WTC11 (cell line): ENCODE measurements around the gene TAF4.

Experiments
- CTCF ChIP-seq: fragments of 200-600 bp; IDR thresholded peaks from 2 replicates; pipeline ENCODE4 v1.8.0; 2022; ENCODE audit warnings: antibody characterized with exemption
- ETV6 ChIP-seq: sonication (generic); formaldehyde crosslinking; IDR thresholded peaks from 2 replicates; pipeline ENCODE4 v1.8.1; 2022; ENCODE audit warnings: mild to moderate bottlenecking, missing genetic modification reagents
- HMGXB4 ChIP-seq: sonication (generic); formaldehyde crosslinking; IDR thresholded peaks from 2 replicates; pipeline ENCODE4 v1.8.1; 2023; ENCODE audit warnings: mild to moderate bottlenecking, moderate library complexity, missing genetic modification reagents
- IRF2 ChIP-seq: sonication (generic); formaldehyde crosslinking; IDR thresholded peaks from 2 replicates; pipeline ENCODE4 v1.8.0; 2022; ENCODE audit warnings: low read depth, missing genetic modification reagents, borderline replicate concordance
- NFE2L1 ChIP-seq: sonication (generic); formaldehyde crosslinking; IDR thresholded peaks from 2 replicates; pipeline ENCODE4 v1.8.1; 2023; ENCODE audit warnings: missing genetic modification reagents
- NR1H2 ChIP-seq: sonication (generic); formaldehyde crosslinking; IDR thresholded peaks from 2 replicates; pipeline ENCODE4 v1.9.0; 2021; ENCODE audit warnings: mild to moderate bottlenecking, moderate library complexity, missing genetic modification reagents
- SP1 ChIP-seq: sonication (generic); formaldehyde crosslinking; conservative IDR thresholded peaks from 2 replicates; pipeline ENCODE4 v1.8.1; 2022; ENCODE audit warnings: missing genetic modification reagents

- TF ChIP-seq CTCF (no peak), IRF2 (no peak), HMGXB4 (no peak), SP1 (no peak), NR1H2 (CRISPR knock-in tag) (no peak), NFE2L1 (CRISPR knock-in tag) (no peak), ETV6 (CRISPR knock-in tag) (no peak)
These were observed 78.8 kb downstream of the TAF4 start for GRCh38 chr20:61986762-61987321.
